Osteoblast (primary cell): ENCODE results near the gene GLCCI1. TPM values are rescaled to one million over a fixed set of nuclear protein-coding genes. Genes with fewer than 3 reads are reported as not detected.

Experiments used
- DNase-seq: peaks from one replicate; pipeline ENCODE4 v3.0.0; 2011; ENCODE audit warnings: low spot score, mixed read lengths; ENCODE audit not compliant: insufficient read length; ENCODE audit errors: missing footprints
- H2AFZ ChIP-seq: 2 replicates; pipeline ENCODE4 v1.6.0; 2011; ENCODE audit warnings: mild to moderate bottlenecking, low read length
- H3K27ac ChIP-seq: 2 replicates; pipeline ENCODE4 v1.5.1; 2011; ENCODE audit warnings: mild to moderate bottlenecking, low read depth, low read length, moderate library complexity
- H3K27me3 ChIP-seq: 2 replicates; pipeline ENCODE4 v1.6.0; 2012; ENCODE audit warnings: mild to moderate bottlenecking, control low read depth, inconsistent platforms, low read length, moderate library complexity; ENCODE audit not compliant: insufficient read depth
- H3K36me3 ChIP-seq: 2 replicates; pipeline ENCODE4 v1.5.1; 2011; ENCODE audit warnings: mild to moderate bottlenecking, low read length, control low read depth, moderate library complexity; ENCODE audit not compliant: insufficient read depth
- H3K4me1 ChIP-seq: 2 replicates; pipeline ENCODE4 v1.5.1; 2011; ENCODE audit warnings: mild to moderate bottlenecking, low read length, control low read depth, moderate library complexity; ENCODE audit not compliant: insufficient read depth
- H3K4me2 ChIP-seq: 2 replicates; pipeline ENCODE4 v1.6.0; 2011; ENCODE audit warnings: mild to moderate bottlenecking, low read length; ENCODE audit not compliant: insufficient read depth
- H3K4me3 ChIP-seq: fragments of 200-600 bp; sonication (generic); 3 replicates; pipeline ENCODE4 v1.5.1; 2012; ENCODE audit warnings: mild to moderate bottlenecking, low read length, inconsistent platforms; ENCODE audit not compliant: insufficient read depth
- H3K79me2 ChIP-seq: 2 replicates; pipeline ENCODE4 v1.6.0; 2012; ENCODE audit warnings: mild to moderate bottlenecking, low read length, control low read depth, inconsistent platforms; ENCODE audit not compliant: insufficient read depth
- H3K9me3 ChIP-seq: 2 replicates; pipeline ENCODE4 v1.5.1; 2011; ENCODE audit warnings: low read depth, low read length, control low read depth
- H4K20me1 ChIP-seq: 2 replicates; pipeline ENCODE4 v1.6.0; 2012; ENCODE audit warnings: mild to moderate bottlenecking, low read length, control low read depth; ENCODE audit not compliant: insufficient read depth
- total RNA-seq: library from RNA; depleted of rRNA; stranded (reverse); fragments of >200 nt; gene quantifications from 2 replicates; pipeline ENCODE4 v1.2.3, GENCODE V29; 2012
- TF ChIP-seq, protein P1 (sequence below): IDR thresholded peaks from 2 replicates; pipeline ENCODE4 v1.5.1; 2011; ENCODE audit warnings: mild to moderate bottlenecking, low read depth, low read length, moderate library complexity; ENCODE audit errors: extremely low read depth

The GLCCI1 gene
- 9.1 and 10.1 TPM in 2 replicates for total RNA-seq

DNA sequence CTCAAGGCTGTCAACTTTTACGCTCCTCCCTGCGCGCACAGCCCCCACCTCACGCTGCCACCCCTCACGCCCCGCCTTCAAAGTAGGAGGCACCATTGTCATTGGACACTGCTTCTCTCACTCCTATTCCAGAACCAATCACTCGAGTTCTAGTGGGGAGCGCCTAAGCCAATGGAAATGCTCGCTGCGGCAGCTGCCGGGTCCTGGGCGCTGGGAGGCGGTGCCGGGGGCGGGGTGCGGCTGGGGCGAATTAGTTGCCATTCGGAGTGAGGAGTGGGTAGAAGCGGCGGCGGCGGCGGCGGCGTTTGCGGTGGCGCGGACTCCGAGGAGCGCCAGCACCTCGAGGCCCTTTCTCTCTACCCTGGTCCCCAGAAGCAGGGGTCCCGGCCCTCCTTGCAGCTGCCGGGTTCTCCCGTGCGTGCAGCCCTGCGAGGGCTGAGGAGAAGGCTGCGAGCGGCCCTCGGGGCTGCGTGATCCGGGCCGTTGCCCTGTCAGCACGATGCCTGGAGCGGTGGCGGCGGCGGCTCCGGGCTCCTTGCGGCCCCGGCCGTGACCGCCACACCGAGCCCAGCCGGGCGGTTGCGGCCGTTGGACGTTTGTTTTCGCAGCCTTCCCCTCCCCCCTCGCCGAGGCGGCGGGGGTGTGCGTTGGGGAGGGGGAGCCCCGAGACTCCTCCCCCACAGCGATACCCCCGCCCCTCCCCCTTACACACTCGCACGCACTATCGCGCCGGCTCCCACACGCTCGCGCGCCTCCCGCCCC lies at the start of gene GLCCI1:
GLCCI1 (plus strand) TSS at position 253 of the 762 bp plus-strand sequence. CDS start 555 bp downstream, outside the sequence.
- peaks cover 38% of the 10 kb centered on the region for H3K79me2 ChIP-seq
- H3K4me2 ChIP-seq: peak within 1 kb of the TSS; percentile 97
- no peaks in the 10 kb centered on the region for H3K27me3 ChIP-seq
- H2AFZ ChIP-seq: peak within 1 kb of the TSS; percentile 98
- peak within 1 kb of the TSS; percentile 60 for H3K27ac ChIP-seq
- peaks cover 16% of the 10 kb centered on the region for H3K4me1 ChIP-seq
- no peaks in the 10 kb centered on the region for H3K9me3 ChIP-seq
- TF ChIP-seq, protein P1, sequence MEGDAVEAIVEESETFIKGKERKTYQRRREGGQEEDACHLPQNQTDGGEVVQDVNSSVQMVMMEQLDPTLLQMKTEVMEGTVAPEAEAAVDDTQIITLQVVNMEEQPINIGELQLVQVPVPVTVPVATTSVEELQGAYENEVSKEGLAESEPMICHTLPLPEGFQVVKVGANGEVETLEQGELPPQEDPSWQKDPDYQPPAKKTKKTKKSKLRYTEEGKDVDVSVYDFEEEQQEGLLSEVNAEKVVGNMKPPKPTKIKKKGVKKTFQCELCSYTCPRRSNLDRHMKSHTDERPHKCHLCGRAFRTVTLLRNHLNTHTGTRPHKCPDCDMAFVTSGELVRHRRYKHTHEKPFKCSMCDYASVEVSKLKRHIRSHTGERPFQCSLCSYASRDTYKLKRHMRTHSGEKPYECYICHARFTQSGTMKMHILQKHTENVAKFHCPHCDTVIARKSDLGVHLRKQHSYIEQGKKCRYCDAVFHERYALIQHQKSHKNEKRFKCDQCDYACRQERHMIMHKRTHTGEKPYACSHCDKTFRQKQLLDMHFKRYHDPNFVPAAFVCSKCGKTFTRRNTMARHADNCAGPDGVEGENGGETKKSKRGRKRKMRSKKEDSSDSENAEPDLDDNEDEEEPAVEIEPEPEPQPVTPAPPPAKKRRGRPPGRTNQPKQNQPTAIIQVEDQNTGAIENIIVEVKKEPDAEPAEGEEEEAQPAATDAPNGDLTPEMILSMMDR: no peak
- no peaks in the 10 kb centered on the region for H3K36me3 ChIP-seq
- H4K20me1 ChIP-seq: peaks cover 13% of the 10 kb centered on the region
- peak; percentile 100 for DNase-seq
- H3K4me3 ChIP-seq: peak within 1 kb of the TSS; percentile 88

DNA sequence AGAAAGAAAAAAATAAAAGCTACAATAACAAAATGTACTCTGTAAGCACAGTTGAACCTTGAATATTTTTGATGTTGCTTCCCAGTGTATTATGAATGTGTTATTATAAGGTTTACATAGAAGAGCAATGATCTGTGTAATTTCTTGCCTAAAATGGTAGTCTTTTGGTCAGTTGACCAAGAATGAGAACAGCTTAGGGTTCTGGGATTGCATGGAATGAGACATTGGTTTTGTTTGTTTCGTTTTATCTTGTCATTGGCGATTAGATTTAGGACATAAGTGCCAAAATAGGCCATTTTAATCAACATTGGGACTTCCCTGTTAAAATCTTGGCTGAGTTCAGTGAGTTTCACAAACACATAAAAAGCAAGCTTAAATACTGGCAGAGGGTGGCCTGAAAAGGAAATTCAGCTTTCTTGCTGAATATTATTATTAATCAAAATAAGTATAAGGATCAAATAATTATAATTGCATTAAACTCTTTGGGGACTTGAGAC lies 49.1 kb upstream of the GLCCI1 start:
- DNase-seq: no peak

DNA sequence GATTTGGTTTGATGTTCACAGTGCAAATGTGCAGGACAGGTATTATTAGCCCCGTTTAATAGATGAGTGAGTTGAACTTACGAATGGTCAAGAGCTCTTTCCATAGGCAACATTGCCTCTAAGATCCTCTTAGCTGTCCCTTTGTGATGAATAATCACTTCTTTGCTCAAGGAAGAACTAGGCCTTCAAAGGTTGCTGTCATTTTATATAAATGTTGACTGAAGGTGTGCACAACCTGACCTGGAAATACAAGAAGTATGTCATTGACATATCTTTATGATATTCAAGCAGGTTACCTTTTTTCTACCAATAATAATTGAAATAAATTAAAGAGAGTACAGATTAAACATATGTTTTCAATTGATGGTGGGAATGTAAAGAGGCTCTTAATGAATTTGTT lies 48.5 kb upstream of the GLCCI1 start:
- no peaks in the 10 kb centered on the region for H3K79me2 ChIP-seq
- H3K27ac ChIP-seq: no peak overlapping the region
- H4K20me1 ChIP-seq: no peaks in the 10 kb centered on the region
- H3K9me3 ChIP-seq: no peaks in the 10 kb centered on the region
- H2AFZ ChIP-seq: no peak overlapping the region
- no peaks in the 10 kb centered on the region for H3K36me3 ChIP-seq
- TF ChIP-seq, protein P1: no peak
- no peaks in the 10 kb centered on the region for H3K27me3 ChIP-seq
- DNase-seq: no peak
- H3K4me1 ChIP-seq: no peaks in the 10 kb centered on the region
- H3K4me2 ChIP-seq: no peak overlapping the region
- H3K4me3 ChIP-seq: no peak overlapping the region

More for the DNA sequence above, 49.1 kb upstream of the GLCCI1 start:
- Histone ChIP-seq H3K9me3 (no peaks in the 10 kb centered on the region), H3K4me1 (no peaks in the 10 kb centered on the region), H3K27me3 (no peaks in the 10 kb centered on the region), H2AFZ (no peak overlapping the region), H3K36me3 (no peaks in the 10 kb centered on the region), H3K4me2 (no peak overlapping the region), H3K79me2 (no peaks in the 10 kb centered on the region), H3K27ac (no peak overlapping the region), H3K4me3 (no peak overlapping the region), H4K20me1 (no peaks in the 10 kb centered on the region)
- TF ChIP-seq, protein P1: no peak

DNA sequence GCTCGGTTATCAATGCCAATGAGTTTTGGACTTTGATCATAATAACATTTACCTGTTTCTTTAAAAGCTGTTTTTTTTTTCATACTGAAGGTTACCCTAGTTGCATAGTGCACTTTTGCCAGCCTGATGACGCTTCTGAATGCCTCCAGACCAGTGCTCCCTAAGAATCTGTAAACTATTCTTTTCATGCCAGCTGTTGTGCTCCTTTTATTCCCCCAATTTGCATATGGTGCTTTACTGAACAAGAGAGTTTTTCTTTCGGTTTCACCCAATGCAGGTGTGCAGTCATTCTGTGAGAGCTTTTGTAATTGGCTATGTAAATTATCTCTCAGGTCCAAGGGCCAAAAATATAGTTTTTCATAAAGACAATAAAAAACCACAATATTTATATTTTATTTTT lies 48.1 kb upstream of the GLCCI1 start:
- DNase-seq: no peak
- no peak overlapping the region for H3K27ac ChIP-seq
- H3K4me3 ChIP-seq: no peak overlapping the region
- no peaks in the 10 kb centered on the region for H3K79me2 ChIP-seq
- H3K27me3 ChIP-seq: no peaks in the 10 kb centered on the region
- H2AFZ ChIP-seq: no peak overlapping the region
- H3K4me2 ChIP-seq: no peak overlapping the region
- H3K9me3 ChIP-seq: no peaks in the 10 kb centered on the region
- TF ChIP-seq, protein P1: no peak
- H3K36me3 ChIP-seq: no peaks in the 10 kb centered on the region
- H4K20me1 ChIP-seq: no peaks in the 10 kb centered on the region
- no peaks in the 10 kb centered on the region for H3K4me1 ChIP-seq
